ENCODE data around the gene CIAPIN1. TPM values are rescaled to one million over a fixed set of nuclear protein-coding genes. Genes with fewer than 3 reads are reported as not detected.

The CIAPIN1 gene
- total RNA-seq, 1 donor from 2014 or later = 71.3 TPM

GRCh38 chr16:57422026-57422944 is 24.9 kb downstream of the CIAPIN1 start:
- H3K27me3 ChIP-seq (ENCODE audit: control insufficient read depth, insufficient read depth, low read length) = no peaks in the 10 kb centered on the region
- H3K36me3 ChIP-seq (ENCODE audit: control insufficient read depth, insufficient read depth, low read length) = no peaks in the 10 kb centered on the region
- FAIRE-seq (no peak), DNase-seq (ENCODE audit: low read depth) (peak; percentile 53)
- no peak overlapping the region for H3K4me3 ChIP-seq (ENCODE audit: low read depth, low read length)
- peak; percentile 57 for TF ChIP-seq CTCF (IDR thresholded peaks at IDR 0.05; ENCODE audit: insufficient read depth, low read length, severe bottlenecking)

- FAIRE-seq (no peak), DNase-seq (ENCODE audit: low read depth) (no peak)
- H3K27me3 ChIP-seq (ENCODE audit: control insufficient read depth, insufficient read depth, low read length) = no peaks in the 10 kb centered on the region
- no peak overlapping the region for H3K4me3 ChIP-seq (ENCODE audit: low read depth, low read length)
- no peak for TF ChIP-seq CTCF (IDR thresholded peaks at IDR 0.05; ENCODE audit: insufficient read depth, low read length, severe bottlenecking)
- no peaks in the 10 kb centered on the region for H3K36me3 ChIP-seq (ENCODE audit: control insufficient read depth, insufficient read depth, low read length)
Measured at GRCh38 chr16:57419506-57419905, 27.7 kb downstream of the CIAPIN1 start.

- no peak for DNase-seq (ENCODE audit: low read depth)
- no peak for FAIRE-seq
- no peaks in the 10 kb centered on the region for H3K36me3 ChIP-seq (ENCODE audit: control insufficient read depth, insufficient read depth, low read length)
- peaks cover 7% of the 10 kb centered on the region for H3K27me3 ChIP-seq (ENCODE audit: control insufficient read depth, insufficient read depth, low read length)
- TF ChIP-seq CTCF (IDR thresholded peaks at IDR 0.05; ENCODE audit: insufficient read depth, low read length, severe bottlenecking) = no peak
- H3K4me3 ChIP-seq (ENCODE audit: low read depth, low read length) = no peak overlapping the region
Measured at GRCh38 chr16:57416084-57416483, 31.1 kb downstream of the CIAPIN1 start.

GRCh38 chr16:57413733-57414132 is 33.5 kb downstream of the CIAPIN1 start:
- Histone ChIP-seq H3K4me3 (ENCODE audit: low read depth, low read length) (no peak overlapping the region), H3K27me3 (ENCODE audit: control insufficient read depth, insufficient read depth, low read length) (peaks cover 7% of the 10 kb centered on the region), H3K36me3 (ENCODE audit: control insufficient read depth, insufficient read depth, low read length) (no peaks in the 10 kb centered on the region)
- FAIRE-seq (no peak), DNase-seq (ENCODE audit: low read depth) (no peak)
- TF ChIP-seq CTCF (IDR thresholded peaks at IDR 0.05; ENCODE audit: insufficient read depth, low read length, severe bottlenecking) = no peak

- FAIRE-seq = no peak
- no peak overlapping the region for H3K4me3 ChIP-seq (ENCODE audit: low read depth, low read length)
- no peak for DNase-seq (ENCODE audit: low read depth)
- no peaks in the 10 kb centered on the region for H3K36me3 ChIP-seq (ENCODE audit: control insufficient read depth, insufficient read depth, low read length)
- no peak for TF ChIP-seq CTCF (IDR thresholded peaks at IDR 0.05; ENCODE audit: insufficient read depth, low read length, severe bottlenecking)
- H3K27me3 ChIP-seq (ENCODE audit: control insufficient read depth, insufficient read depth, low read length) = peaks cover 7% of the 10 kb centered on the region
Measured at GRCh38 chr16:57413301-57413730, 33.9 kb downstream of the CIAPIN1 start.

Data from bronchial epithelial cell (primary cell).